Fibroblast of the aortic adventitia (primary cell): ENCODE measurements around the gene CCN5. TPM values are rescaled to one million over a fixed set of nuclear protein-coding genes. Genes with fewer than 3 reads are reported as not detected.

Experiments
- DNase-seq: peaks from one replicate; pipeline ENCODE4 v3.0.0-alpha.2; 2010; ENCODE audit warnings: low read depth
- H3K4me3 ChIP-seq: 2 replicates; pipeline ENCODE4 v1.5.1; 2011; ENCODE audit warnings: low read depth, mild to moderate bottlenecking, control low read depth, low read length, moderate library complexity
- total RNA-seq: library from RNA; depleted of rRNA; stranded (reverse); fragments of >200 nt; gene quantifications from 2 replicates; pipeline ENCODE4 v1.2.3, GENCODE V29; 2012; ENCODE audit warnings: low replicate concordance
- TF ChIP-seq, protein P1 (sequence below): IDR thresholded peaks from 2 replicates; pipeline ENCODE4 v1.5.1; 2011; ENCODE audit warnings: mild to moderate bottlenecking, low read length, control low read depth, inconsistent platforms; ENCODE audit not compliant: insufficient read depth

Gene CCN5
- total RNA-seq, 1 donor: 266 TPM

DNA sequence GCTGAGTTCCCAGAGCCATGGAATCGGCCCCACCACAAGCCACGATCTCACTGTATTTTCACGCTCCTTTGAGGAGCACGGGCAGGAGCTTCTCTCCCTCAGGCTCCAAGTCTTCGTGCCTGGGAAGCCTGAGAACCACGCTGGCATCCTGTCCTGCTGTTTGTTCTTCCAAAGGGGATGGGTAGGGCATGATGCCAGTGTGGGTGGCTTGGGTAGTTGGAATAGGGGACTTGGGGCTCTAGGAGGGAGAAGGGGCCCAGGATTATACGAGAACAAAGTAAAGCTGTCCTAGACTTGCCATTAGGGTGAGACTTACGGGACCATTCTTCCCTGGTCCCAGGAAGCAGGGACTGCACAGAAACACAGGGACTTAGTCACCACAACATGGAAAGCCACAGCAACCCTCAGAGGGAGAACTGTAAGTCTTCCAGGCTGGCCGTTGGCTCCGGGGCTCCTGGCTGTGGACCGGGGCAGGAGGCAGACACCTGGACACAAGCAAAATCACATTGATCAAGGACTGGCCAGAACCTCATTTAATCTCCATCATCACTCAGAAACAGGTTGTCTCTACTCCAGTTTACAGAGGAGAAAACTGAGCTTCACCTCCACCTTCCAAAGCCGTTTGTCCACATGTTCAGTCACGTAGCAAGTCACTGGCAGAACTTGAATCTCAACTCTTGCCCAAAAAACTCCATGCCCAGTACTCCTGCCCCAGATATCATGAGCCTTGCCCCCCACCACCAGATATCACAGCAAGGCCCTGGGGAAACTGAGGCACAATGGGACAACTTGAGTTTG is 1.3 kb downstream of the CCN5 start:
- no peak for DNase-seq
- TF ChIP-seq, protein P1, sequence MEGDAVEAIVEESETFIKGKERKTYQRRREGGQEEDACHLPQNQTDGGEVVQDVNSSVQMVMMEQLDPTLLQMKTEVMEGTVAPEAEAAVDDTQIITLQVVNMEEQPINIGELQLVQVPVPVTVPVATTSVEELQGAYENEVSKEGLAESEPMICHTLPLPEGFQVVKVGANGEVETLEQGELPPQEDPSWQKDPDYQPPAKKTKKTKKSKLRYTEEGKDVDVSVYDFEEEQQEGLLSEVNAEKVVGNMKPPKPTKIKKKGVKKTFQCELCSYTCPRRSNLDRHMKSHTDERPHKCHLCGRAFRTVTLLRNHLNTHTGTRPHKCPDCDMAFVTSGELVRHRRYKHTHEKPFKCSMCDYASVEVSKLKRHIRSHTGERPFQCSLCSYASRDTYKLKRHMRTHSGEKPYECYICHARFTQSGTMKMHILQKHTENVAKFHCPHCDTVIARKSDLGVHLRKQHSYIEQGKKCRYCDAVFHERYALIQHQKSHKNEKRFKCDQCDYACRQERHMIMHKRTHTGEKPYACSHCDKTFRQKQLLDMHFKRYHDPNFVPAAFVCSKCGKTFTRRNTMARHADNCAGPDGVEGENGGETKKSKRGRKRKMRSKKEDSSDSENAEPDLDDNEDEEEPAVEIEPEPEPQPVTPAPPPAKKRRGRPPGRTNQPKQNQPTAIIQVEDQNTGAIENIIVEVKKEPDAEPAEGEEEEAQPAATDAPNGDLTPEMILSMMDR: no peak
- peak overlapping the region; percentile 31 for H3K4me3 ChIP-seq

DNA sequence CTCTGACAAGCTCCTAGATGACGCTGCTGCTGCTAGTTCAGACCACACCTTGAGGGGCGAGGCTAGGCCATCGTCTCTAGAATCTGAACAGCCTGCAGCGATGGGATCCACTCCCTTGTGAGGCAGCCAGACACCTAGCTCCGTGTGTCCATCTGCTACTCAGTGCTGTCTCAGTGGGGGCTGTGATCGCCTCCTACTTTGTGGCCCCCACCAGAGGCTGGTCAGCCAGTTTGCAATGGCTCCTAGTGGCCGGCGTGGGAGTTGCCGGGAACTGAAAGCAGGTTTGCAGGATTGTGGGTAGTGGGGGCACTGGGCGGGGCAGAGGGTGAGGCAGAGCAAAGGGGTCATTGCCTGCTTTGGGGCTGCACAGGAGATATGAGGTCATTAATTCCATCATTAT is 2.8 kb downstream of the CCN5 start:
- TF ChIP-seq, protein P1: peak; percentile 58
- no peak for DNase-seq

DNA sequence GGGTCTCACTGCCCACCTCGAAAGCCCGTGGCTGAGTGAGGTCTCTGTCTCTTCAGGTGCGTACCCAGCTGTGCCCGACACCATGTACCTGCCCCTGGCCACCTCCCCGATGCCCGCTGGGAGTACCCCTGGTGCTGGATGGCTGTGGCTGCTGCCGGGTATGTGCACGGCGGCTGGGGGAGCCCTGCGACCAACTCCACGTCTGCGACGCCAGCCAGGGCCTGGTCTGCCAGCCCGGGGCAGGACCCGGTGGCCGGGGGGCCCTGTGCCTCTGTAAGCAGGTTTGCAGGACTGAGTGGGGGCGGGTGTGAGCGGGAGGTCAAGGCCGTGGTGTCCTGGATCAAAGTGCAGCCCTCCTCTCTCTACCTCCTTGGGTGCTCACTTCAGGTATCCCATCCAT is 4.7 kb downstream of the CCN5 start:
- TF ChIP-seq, protein P1: no peak
- no peak overlapping the region for H3K4me3 ChIP-seq
- DNase-seq: no peak

More for the DNA sequence above, 2.8 kb downstream of the CCN5 start:
- no peak overlapping the region for H3K4me3 ChIP-seq

DNA sequence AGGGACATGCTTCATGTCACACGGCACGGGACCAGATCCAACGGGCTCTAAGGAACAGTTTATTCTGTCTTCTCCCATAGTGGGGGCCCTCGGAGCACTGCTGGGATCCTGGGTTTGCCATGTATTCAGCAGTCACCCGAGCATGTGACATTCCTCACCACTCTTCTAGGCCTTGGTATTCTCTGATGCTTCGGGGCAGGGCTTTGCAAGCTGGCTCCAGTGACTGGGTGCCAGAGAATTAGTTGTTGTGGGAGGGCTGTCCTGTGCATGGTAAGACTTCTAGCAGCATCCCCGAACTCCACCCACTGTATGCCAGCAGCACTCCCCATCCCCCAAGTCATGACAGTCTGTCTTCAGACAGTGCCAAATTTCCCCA is 5.4 kb downstream of the CCN5 start:
- TF ChIP-seq, protein P1: no peak
- no peak overlapping the region for H3K4me3 ChIP-seq
- DNase-seq: peak; percentile 80

DNA sequence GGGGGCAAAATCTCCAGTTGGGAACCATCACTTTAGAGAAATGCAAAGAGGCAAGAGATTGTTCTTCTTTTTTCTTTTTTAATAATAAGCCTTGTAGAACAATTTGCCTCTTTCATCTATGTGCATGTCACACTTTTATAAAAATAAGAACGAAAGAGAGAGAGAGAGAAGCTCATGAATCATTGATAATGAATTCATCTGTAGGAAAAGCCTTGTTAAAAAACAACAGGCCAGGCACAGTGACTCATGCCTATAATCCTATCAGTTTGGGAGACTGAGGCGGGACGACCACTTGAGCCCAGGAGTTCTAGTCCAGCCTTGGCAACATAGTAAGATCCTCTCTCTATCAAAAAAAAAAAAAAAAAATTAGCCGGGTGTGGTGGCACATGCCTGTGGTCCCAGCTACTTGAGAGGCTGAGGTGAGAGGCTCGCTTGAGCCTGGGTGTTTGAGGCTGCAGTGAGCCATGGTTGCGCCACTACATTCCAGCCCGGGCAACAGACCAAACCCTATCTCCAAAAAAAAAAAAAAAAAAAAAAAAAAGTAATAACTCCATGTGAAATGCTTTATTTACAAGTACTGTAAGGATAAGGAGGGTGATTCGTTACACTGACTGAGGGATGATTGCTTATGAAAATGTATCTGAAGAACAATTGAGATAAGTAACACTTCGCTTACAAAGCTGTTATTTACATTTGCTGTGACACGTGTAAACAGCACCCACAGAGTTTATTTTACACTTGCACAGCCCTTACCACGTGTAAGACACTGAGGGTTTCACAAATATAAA is 6.0 kb downstream of the CCN5 start:
- H3K4me3 ChIP-seq: no peak overlapping the region
- DNase-seq: peak; percentile 98
- TF ChIP-seq, protein P1: no peak

DNA sequence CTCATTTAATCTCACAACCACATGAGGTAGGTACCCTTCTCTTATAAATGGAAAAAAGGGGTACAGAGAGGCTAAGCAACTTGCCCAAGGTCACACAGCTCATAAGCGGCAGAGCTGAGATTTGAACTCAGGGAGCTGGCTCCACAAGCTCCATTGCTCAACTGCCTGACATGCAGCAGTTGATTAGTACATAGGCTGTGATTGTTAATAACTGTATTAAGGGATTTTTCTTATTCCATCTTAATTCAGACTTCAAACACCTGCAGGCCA is 6.6 kb downstream of the CCN5 start:
- TF ChIP-seq, protein P1: no peak
- DNase-seq: no peak
- no peak overlapping the region for H3K4me3 ChIP-seq

DNA sequence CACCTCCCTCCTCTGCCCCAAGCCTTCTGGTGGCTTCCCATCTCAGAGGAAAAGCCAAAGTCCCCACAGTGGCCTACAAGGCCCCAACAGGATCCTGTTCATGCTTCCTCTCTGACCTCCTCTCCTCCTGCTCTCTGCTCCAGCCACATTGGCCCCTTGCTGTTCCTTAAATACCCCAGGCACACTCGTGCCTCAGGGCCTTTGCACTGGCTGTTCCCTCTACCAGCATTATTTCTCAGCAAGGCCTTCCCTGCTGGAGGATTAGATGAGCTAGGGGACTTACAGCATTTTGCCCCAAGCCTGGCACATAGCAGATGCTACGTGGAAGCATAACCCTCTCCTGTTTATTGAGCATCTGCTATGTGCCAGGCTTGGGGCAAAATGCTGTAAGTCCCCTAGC is 7.8 kb downstream of the CCN5 start:
- no peak overlapping the region for H3K4me3 ChIP-seq
- no peak for DNase-seq
- TF ChIP-seq, protein P1: no peak
